Renal pelvis (tissue), 4 donors: ENCODE measurements around the gene MPP1. TPM values are rescaled to one million over a fixed set of nuclear protein-coding genes. Genes with fewer than 3 reads are reported as not detected.

Experiments
- DNase-seq: peaks from one replicate; pipeline ENCODE4 v3.0.0-alpha.2; 2013
- polyA plus RNA-seq, 3 donors: library from polyadenylated mRNA; unstranded; fragments of 120-200 nt; gene quantifications; one replicate each; pipeline ENCODE4 v1.2.1, GENCODE V29; 2013; ENCODE audit not compliant: insufficient read length in 3 of 3

Gene MPP1
- polyA plus RNA-seq, 3 donors, result 31.6 to 42.2 (median 36.2) TPM

GRCh38 chrX:154735695-154736393 lies 69.4 kb downstream of the MPP1 start:
- no peak for DNase-seq

- no peak for DNase-seq
Measured at GRCh38 chrX:154734061-154734781, 71.1 kb downstream of the MPP1 start.

GRCh38 chrX:154733066-154733425 lies 72.2 kb downstream of the MPP1 start:
- no peak for DNase-seq

GRCh38 chrX:154732421-154733065 lies 72.7 kb downstream of the MPP1 start:
- no peak for DNase-seq

GRCh38 chrX:154731881-154732280 lies 73.4 kb downstream of the MPP1 start:
- DNase-seq, result no peak

GRCh38 chrX:154731184-154731583 lies 74.1 kb downstream of the MPP1 start:
- no peak for DNase-seq

GRCh38 chrX:154730253-154730891 lies 74.9 kb downstream of the MPP1 start:
- DNase-seq, result peak; percentile 66

- no peak for DNase-seq
Measured at GRCh38 chrX:154729439-154729838, 75.8 kb downstream of the MPP1 start.

Other genes starting within 250 kb of the MPP1 start
- gene CTAG1A, start 220.4 kb downstream of the MPP1 start, polyA plus RNA-seq, result not detected
- gene CTAG1B, start 186.2 kb downstream of the MPP1 start, polyA plus RNA-seq, result not detected
- not detected for gene CTAG2, start 151.9 kb downstream of the MPP1 start, polyA plus RNA-seq
- 1 to 10 TPM; 2.1 to 2.3 (median 2.2) TPM for gene GAB3, start 54.4 kb downstream of the MPP1 start, polyA plus RNA-seq
- gene DKC1, start 42.6 kb downstream of the MPP1 start, polyA plus RNA-seq, result 10 to 100 TPM; 59.8 to 75.2 (median 60.3) TPM
- not detected for gene SMIM9, start 29.2 kb upstream of the MPP1 start, polyA plus RNA-seq
- 10 to 100 TPM; 11.9 to 23.4 (median 15.5) TPM for gene F8A1, start 80.9 kb upstream of the MPP1 start, polyA plus RNA-seq
- gene F8, start 217.2 kb upstream of the MPP1 start, polyA plus RNA-seq, result 10 to 100 TPM; 12.0 to 14.2 (median 13.3) TPM
- 100 to 1,000 TPM; 100 to 121 (median 110) TPM for gene FUNDC2, start 221.4 kb upstream of the MPP1 start, polyA plus RNA-seq